GM06990 (cell line): ENCODE data around the gene BPIFA2.

ENCODE experiments used
- DNase-seq: peaks from one replicate; pipeline ENCODE4 v3.0.0-alpha.2; 2011; ENCODE audit not compliant: insufficient read length; ENCODE audit errors: extremely low read depth
- H3K27me3 ChIP-seq: replicated peaks from 2 replicates; pipeline ENCODE4 v1.6.0; 2011; ENCODE audit warnings: low read length; ENCODE audit not compliant: control insufficient read depth, insufficient read depth
- H3K36me3 ChIP-seq: 2 replicates; pipeline ENCODE4 v1.5.1; 2011; ENCODE audit warnings: low read length; ENCODE audit not compliant: control insufficient read depth, insufficient read depth
- H3K4me3 ChIP-seq: replicated peaks from 2 replicates; pipeline ENCODE4 v1.5.1; 2011; ENCODE audit warnings: low read depth, mild to moderate bottlenecking, control low read depth, low read length
- CTCF ChIP-seq: IDR thresholded peaks from 2 replicates; pipeline ENCODE4 v1.5.1; 2011; ENCODE audit warnings: low read length, control low read depth, mild to moderate bottlenecking, inconsistent platforms; ENCODE audit not compliant: insufficient read depth, poor library complexity, severe bottlenecking

Gene BPIFA2

GRCh38 chr20:33162753-33163152, 5.2 kb upstream of the BPIFA2 start:
- DNase-seq, result no peak
- Histone ChIP-seq H3K4me3 (no peak overlapping the region), H3K27me3 (no peaks in the 10 kb centered on the region; the same call in none of the 2 replicates), H3K36me3 (no peaks in the 10 kb centered on the region)
- TF ChIP-seq CTCF, result no peak

GRCh38 chr20:33163856-33164762, 3.9 kb upstream of the BPIFA2 start:
- Histone ChIP-seq H3K36me3 (no peaks in the 10 kb centered on the region), H3K4me3 (no peak overlapping the region), H3K27me3 (no peaks in the 10 kb centered on the region; the same call in none of the 2 replicates)
- no peak for TF ChIP-seq CTCF
- no peak for DNase-seq

- TF ChIP-seq CTCF, result no peak
- H3K36me3 ChIP-seq, result no peaks in the 10 kb centered on the region
- H3K4me3 ChIP-seq, result no peak overlapping the region
- no peaks in the 10 kb centered on the region; the same call in none of the 2 replicates for H3K27me3 ChIP-seq
- no peak for DNase-seq
Measured at GRCh38 chr20:33164763-33165095, 3.2 kb upstream of the BPIFA2 start.

GRCh38 chr20:33165416-33166055, 2.4 kb upstream of the BPIFA2 start:
- no peaks in the 10 kb centered on the region; the same call in none of the 2 replicates for H3K27me3 ChIP-seq
- TF ChIP-seq CTCF, result no peak
- no peaks in the 10 kb centered on the region for H3K36me3 ChIP-seq
- no peak for DNase-seq
- no peak overlapping the region for H3K4me3 ChIP-seq

- no peak overlapping the region for H3K4me3 ChIP-seq
- H3K27me3 ChIP-seq, result no peaks in the 10 kb centered on the region; the same call in none of the 2 replicates
- no peak for DNase-seq
- no peaks in the 10 kb centered on the region for H3K36me3 ChIP-seq
- TF ChIP-seq CTCF, result no peak
Measured at GRCh38 chr20:33166533-33167113, 1.3 kb upstream of the BPIFA2 start.
